Upper lobe of left lung (tissue), 4 donors: ENCODE results near the gene METRNL.

Experiments
- EP300 ChIP-seq, 4 donors: sonication (generic); formaldehyde crosslinking; IDR thresholded peaks; one replicate each; pipeline ENCODE4 v1.5.1; 2017; ENCODE audit warnings: antibody characterized with exemption in 4 of 4, control low read depth in 2 of 4
- POLR2A ChIP-seq, 4 donors: fragments of 450-650 bp; IDR thresholded peaks; one replicate each; pipeline ENCODE4 v1.5.1; 2016 to 2017; ENCODE audit warnings: antibody characterized with exemption in 4 of 4, mild to moderate bottlenecking in 2 of 4
- POLR2AphosphoS5 ChIP-seq, 2 donors: sonication (generic); formaldehyde crosslinking; IDR thresholded peaks; one replicate each; pipeline ENCODE4 v1.5.1; 2017; ENCODE audit warnings: antibody characterized with exemption in 2 of 2
- TF ChIP-seq, protein P1 (sequence below), 6 experiments: fragments of 450-650 bp in 4 of 6; fragments of 200-600 bp in 2 of 6; sonication (generic) in 2 of 6; IDR thresholded peaks; one replicate each; pipeline ENCODE4 v1.5.1; 2016 to 2019; ENCODE audit warnings: antibody characterized with exemption in 6 of 6

DNA sequence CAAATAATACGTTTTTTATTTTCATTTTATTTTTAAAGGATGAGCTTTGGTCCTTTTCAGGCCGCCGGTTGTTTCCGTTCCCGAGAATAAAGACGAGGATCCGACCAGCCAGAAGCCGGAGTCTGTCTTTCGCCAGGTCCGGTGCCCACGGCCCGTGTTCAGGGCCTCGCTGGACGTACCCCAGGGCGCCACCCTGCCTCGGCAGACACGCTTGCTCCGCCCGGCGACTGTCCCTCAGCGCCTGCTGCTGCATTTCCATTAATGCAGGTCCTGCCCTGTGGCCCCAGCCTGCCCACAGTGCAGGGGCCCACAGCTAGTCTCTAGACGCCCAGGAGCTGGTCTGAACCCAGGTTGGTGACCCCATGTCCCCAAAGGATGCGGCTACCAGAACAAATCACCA lies 15.6 kb downstream of the METRNL start:
- TF ChIP-seq, protein P1, sequence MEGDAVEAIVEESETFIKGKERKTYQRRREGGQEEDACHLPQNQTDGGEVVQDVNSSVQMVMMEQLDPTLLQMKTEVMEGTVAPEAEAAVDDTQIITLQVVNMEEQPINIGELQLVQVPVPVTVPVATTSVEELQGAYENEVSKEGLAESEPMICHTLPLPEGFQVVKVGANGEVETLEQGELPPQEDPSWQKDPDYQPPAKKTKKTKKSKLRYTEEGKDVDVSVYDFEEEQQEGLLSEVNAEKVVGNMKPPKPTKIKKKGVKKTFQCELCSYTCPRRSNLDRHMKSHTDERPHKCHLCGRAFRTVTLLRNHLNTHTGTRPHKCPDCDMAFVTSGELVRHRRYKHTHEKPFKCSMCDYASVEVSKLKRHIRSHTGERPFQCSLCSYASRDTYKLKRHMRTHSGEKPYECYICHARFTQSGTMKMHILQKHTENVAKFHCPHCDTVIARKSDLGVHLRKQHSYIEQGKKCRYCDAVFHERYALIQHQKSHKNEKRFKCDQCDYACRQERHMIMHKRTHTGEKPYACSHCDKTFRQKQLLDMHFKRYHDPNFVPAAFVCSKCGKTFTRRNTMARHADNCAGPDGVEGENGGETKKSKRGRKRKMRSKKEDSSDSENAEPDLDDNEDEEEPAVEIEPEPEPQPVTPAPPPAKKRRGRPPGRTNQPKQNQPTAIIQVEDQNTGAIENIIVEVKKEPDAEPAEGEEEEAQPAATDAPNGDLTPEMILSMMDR (IDR thresholded peaks at IDR 0.05), result no peak
- TF ChIP-seq POLR2AphosphoS5 (IDR thresholded peaks at IDR 0.05), result no peak
- TF ChIP-seq EP300 (IDR thresholded peaks at IDR 0.05), result no peak
- TF ChIP-seq POLR2A (IDR thresholded peaks at IDR 0.05), result no peak
